Hematopoietic multipotent progenitor cell treated with erythropoietin and hydrocortisone succinate and interleukin-3 and kit ligand, for 17 days (in vitro differentiated cells): ENCODE measurements around the gene LRRC4B.

ENCODE experiments used
- DNase-seq: peaks from one replicate; pipeline ENCODE4 v3.0.0-alpha.2; 2015; ENCODE audit warnings: low spot score

Gene LRRC4B

GRCh38 chr19:50573741-50574461 is 5.7 kb upstream of the LRRC4B start:
- DNase-seq, result no peak

GRCh38 chr19:50570997-50571396 is 2.8 kb upstream of the LRRC4B start:
- DNase-seq, result no peak

- DNase-seq, result no peak
Measured at GRCh38 chr19:50569938-50570540, 1.8 kb upstream of the LRRC4B start.

GRCh38 chr19:50568728-50569698 is 778 bp upstream of the LRRC4B start:
- DNase-seq, result no peak

GRCh38 chr19:50567052-50567841 is 988 bp downstream of the LRRC4B start:
- no peak for DNase-seq

GRCh38 chr19:50565984-50566903 is 2.0 kb downstream of the LRRC4B start:
- DNase-seq, result no peak

GRCh38 chr19:50564229-50565105 is 3.8 kb downstream of the LRRC4B start:
- no peak for DNase-seq

- no peak for DNase-seq
Measured at GRCh38 chr19:50563597-50563996, 4.6 kb downstream of the LRRC4B start.

- no peak for DNase-seq
Measured at GRCh38 chr19:50562996-50563395, 5.2 kb downstream of the LRRC4B start.

- no peak for DNase-seq
Measured at GRCh38 chr19:50562329-50562728, 5.9 kb downstream of the LRRC4B start.

- DNase-seq, result no peak
Measured at GRCh38 chr19:50559636-50560035, 8.6 kb downstream of the LRRC4B start.

GRCh38 chr19:50558449-50558848 is 9.8 kb downstream of the LRRC4B start:
- DNase-seq, result no peak

- DNase-seq, result no peak
Measured at GRCh38 chr19:50558039-50558438, 10.2 kb downstream of the LRRC4B start.

GRCh38 chr19:50557009-50557613 is 11.1 kb downstream of the LRRC4B start:
- no peak for DNase-seq

GRCh38 chr19:50556282-50557008 is 11.8 kb downstream of the LRRC4B start:
- peak; percentile 56 for DNase-seq

- no peak for DNase-seq
Measured at GRCh38 chr19:50555450-50556281, 12.6 kb downstream of the LRRC4B start.

- no peak for DNase-seq
Measured at GRCh38 chr19:50555033-50555432, 13.2 kb downstream of the LRRC4B start.

- no peak for DNase-seq
Measured at GRCh38 chr19:50554212-50554611, 14.0 kb downstream of the LRRC4B start.
